GM18511 (cell line): Measurements from ENCODE around the gene RBM14.

Source experiments
- ATAC-seq: cut with Tn5 transposase; IDR thresholded peaks from one replicate; pipeline ENCODE4 v1.9.1; 2021; ENCODE audit warnings: mild to moderate bottlenecking, moderate library complexity; ENCODE audit not compliant: unreplicated experiment

RBM14 gene

DNA sequence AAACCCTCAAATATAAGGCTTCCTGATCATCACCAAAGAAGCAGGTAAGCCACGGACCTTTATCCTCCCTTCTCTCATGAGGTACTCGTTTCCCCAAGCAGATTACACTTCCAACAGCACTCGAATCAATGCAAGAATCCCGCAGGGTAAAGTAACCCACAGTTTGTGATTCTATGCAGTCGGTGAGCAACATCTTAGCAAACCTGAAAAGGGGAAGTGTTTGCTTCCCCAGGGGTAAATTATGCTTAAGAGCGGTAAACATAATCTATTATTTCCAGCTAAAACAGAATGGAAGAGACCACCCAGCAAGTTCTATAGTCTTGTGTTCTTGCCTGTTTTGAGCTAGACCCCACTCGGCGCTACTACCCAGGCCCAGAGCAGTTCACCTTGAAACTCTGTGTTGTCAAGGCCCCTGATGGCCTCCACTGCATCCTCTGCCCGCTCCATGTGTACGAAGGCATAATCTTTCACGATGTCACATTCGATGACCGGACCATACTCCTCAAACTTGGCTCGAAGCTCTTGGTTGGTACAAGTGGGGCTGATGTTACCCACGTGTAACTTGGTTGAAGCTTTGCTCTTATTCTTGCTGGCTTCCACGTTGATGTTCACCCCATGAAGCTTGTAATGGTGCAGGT is 60.0 kb downstream of the RBM14 start:
- no peak for ATAC-seq
